Endometrial microvascular endothelial cells (primary cell): Measurements from ENCODE around the gene ARV1. TPM values are rescaled to one million over a fixed set of nuclear protein-coding genes. Genes with fewer than 3 reads are reported as not detected.
"Not testable (repeated sequence)": the region's sequence is repeated elsewhere in the genome, so short reads cannot be mapped to it uniquely, and the experiment has no call there.

Source experiments
- in situ Hi-C: cut with HindIII; loops from 2 replicates; pipeline ENCODE4 v1.10.0; 2017; ENCODE audit warnings: low sequenced_read_pairs, low pct_unique_long_range_greater_than_20kb; ENCODE audit errors: inconsistent ontology term
- total RNA-seq: library from RNA; depleted of rRNA; stranded (reverse); fragments of >200 nt; gene quantifications from one replicate; pipeline ENCODE4 v1.2.3, GENCODE V29; 2015; ENCODE audit errors: inconsistent ontology term

The ARV1 gene
- total RNA-seq, 1 donor from 2014 or later = 19.1 TPM

GRCh38 chr1:231037585-231038517 lies 59.0 kb downstream of the ARV1 start:
- in situ Hi-C loops = no loop called here

- in situ Hi-C loops = no loop called here
Measured at GRCh38 chr1:231039161-231040018, 60.5 kb downstream of the ARV1 start.

GRCh38 chr1:231040019-231040799 lies 61.3 kb downstream of the ARV1 start, which contains the start of gene FAM89A:
FAM89A (minus strand) TSS chr1:231040254; CDS start chr1:231040211, 43 bp downstream.
- in situ Hi-C loops = no loop called here

- in situ Hi-C loops = no loop called here
Measured at GRCh38 chr1:231040800-231041718, 62.2 kb downstream of the ARV1 start.

GRCh38 chr1:231041719-231042261 lies 62.9 kb downstream of the ARV1 start:
- in situ Hi-C loops = no loop called here

GRCh38 chr1:231044588-231044987 lies 65.7 kb downstream of the ARV1 start:
- in situ Hi-C loops = no loop called here

GRCh38 chr1:231045286-231045685 lies 66.4 kb downstream of the ARV1 start:
- in situ Hi-C loops = no loop called here

GRCh38 chr1:231045921-231046729 lies 67.2 kb downstream of the ARV1 start:
- in situ Hi-C loops = not testable (repeated sequence)

- in situ Hi-C loops = no loop called here
Measured at GRCh38 chr1:231046730-231047395, 68.0 kb downstream of the ARV1 start.

- in situ Hi-C loops = not testable (repeated sequence)
Measured at GRCh38 chr1:231047529-231047928, 68.6 kb downstream of the ARV1 start.

GRCh38 chr1:231048419-231048818 lies 69.5 kb downstream of the ARV1 start:
- in situ Hi-C loops = not testable (repeated sequence)

GRCh38 chr1:231049121-231049979 lies 70.5 kb downstream of the ARV1 start:
- in situ Hi-C loops = no loop called here
